ENCODE results near the gene SLC35F6.

- no peak for TF ChIP-seq EZH2 (IDR thresholded peaks at IDR 0.05; ENCODE audit: insufficient read depth, poor library complexity, severe bottlenecking)
- no peak for TF ChIP-seq EZH2phosphoT487 (IDR thresholded peaks at IDR 0.05; ENCODE audit: insufficient read depth, low read depth)
Observed at GRCh38 chr2:26722911-26723310, 41.2 kb upstream of the SLC35F6 start.
